HG03135 (cell line): ENCODE measurements around the gene PPP1R9A.

ENCODE experiments used
- ATAC-seq: cut with Tn5 transposase; IDR thresholded peaks from one replicate; pipeline ENCODE4 v1.9.1; 2021; ENCODE audit warnings: mild to moderate bottlenecking, moderate library complexity; ENCODE audit not compliant: unreplicated experiment

Gene PPP1R9A

GRCh38 chr7:95092324-95092723, 184.9 kb downstream of the PPP1R9A start:
- ATAC-seq = no peak

DNA sequence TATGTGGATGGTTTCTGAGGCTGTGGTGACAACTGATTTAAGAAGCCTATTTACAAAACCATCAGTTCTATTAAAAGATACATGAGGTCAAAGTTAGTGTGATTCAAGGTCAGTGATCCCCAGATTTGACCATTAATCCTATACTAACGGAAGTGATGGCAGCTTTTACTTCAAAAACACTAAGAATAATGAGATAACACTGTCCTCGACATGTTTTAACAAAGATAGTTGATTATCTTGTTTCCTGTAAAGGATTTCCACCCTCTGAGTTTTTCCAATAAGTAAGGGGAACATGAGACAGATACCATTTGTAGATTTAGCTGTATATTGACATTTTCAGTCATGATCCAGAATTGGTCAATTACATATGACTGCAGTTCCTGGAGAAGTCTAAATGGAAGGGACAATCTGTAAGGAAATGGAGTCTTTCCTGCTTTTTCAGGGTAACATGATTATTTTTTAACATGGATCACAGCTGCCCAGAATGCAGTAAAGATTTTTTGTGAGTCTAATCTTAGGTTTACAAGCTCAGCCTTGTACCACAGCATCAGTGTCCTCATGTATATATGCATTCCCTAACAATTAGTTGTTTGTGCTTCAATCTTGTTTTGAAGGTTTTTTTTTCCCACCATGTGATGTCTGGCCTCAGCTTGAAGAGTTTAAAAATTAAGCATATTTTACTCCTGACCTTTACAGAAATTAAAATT, 188.0 kb downstream of the PPP1R9A start:
- ATAC-seq = no peak

- no peak for ATAC-seq
Measured at GRCh38 chr7:95095966-95096540, 188.7 kb downstream of the PPP1R9A start.

DNA sequence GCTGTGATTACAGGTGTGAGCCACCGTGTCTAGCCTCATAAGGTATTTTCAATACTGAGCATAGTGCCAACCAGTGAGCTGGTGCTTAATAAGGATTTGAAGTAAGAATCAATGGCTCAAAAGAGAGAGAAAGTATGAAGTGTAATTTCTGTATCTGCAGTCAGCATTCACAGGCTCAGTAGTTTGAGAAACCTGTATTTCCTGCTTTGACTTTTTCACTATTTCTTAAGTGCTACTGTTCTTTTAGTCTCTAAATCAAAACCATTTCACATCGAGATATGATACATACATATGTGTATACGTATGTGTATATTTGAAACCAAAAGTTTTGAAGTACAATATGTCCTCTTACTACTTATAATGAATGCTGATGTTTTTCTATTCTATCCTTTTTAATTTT, 189.9 kb downstream of the PPP1R9A start:
- ATAC-seq = no peak

DNA sequence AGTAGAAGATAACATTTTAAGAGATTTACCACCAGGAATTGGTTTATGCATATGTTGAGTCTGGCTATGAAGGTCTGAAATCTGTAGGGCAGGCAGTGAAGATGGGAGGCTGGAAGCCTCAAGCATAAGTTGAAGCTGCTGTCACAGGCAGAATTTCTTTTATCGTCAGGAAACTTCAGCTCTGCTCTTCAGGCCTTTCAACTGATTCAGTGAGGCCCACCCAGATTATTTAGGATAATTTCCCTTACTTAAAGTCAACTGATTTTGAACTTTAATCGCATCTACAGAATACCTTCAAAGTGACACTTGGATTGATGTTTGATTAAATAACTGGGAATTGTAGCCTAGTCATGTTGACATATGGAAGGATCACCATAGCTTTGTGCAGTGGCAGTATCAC, 190.5 kb downstream of the PPP1R9A start:
- no peak for ATAC-seq

DNA sequence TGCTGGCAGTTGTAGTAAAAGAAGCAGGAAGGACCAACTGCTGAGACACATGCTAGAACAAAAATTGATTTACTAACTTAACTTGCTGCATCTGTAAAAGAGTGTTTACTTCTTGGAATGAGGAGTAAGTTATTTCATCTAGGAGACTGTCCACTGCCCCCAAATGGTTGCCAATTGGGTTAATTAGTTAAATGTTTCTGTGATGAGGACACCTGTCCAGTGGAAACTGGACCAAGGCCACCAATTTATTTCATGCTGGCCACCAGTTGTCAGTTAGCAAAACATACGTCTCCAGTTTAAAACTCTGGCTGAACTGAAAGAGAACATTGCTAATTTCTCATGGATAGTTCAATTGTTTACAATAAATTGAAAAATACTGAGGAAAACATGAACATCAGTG, 191.7 kb downstream of the PPP1R9A start:
- no peak for ATAC-seq

DNA sequence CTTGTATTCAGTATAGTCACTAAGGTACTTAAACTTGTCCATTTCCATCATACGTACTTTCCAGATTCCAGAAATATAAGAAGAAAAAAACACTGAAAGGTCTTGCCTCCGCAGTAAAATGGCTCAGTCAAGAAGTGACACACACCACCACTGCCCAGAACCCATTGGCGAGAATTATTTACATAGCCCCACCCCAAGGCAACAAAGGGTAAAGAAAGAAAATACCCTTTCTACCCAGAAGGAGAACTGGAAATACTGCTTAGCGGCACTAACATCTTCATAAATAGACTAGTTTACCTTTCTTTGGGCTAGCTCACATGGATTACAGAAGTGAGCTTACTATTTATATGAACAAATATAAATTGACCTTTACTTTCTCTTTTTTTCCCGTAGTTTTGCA, 194.0 kb downstream of the PPP1R9A start:
- no peak for ATAC-seq

- no peak for ATAC-seq
Measured at GRCh38 chr7:95102662-95103061, 195.3 kb downstream of the PPP1R9A start.

- no peak for ATAC-seq
Measured at GRCh38 chr7:95104739-95105138, 197.3 kb downstream of the PPP1R9A start.

DNA sequence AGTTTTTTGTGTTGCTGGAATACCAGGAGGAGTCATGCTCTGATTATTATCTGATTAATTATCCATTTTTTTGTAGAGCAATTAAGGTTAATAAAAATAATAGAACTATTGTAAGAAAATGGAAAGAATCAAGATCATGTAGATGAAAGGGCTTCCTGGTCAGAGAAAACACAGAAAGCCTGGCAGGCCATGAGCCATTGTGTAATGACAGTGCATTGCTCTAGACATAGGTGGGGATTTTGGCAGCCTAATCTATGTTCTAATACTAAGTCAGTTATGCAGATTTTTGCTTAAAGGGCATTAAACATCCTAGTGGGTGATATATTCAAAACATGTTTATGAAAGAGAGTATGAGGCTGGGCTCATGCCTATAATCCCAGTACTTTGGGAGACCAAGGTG, 198.2 kb downstream of the PPP1R9A start:
- ATAC-seq = no peak

GRCh38 chr7:95106401-95106800, 199.0 kb downstream of the PPP1R9A start:
- no peak for ATAC-seq

- ATAC-seq = no peak
Measured at GRCh38 chr7:95110707-95111106, 203.3 kb downstream of the PPP1R9A start.

DNA sequence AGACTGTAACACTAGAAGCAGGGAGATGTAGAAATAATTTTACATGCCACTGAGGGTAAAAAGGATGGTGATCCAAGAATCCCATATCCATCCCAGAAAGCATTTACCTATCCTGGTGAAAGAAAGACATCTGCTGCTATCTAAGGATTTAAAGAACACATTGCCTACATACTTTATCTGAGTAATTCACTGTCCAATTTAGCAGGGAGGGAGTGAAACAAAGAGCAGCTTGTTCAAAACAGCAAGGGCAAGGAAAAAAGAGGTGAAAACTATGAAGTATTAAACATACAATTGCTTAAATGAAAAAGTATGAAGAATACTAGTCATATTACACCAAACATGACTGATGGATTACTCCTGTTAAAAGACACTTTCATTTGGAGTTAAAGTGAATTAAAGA, 206.2 kb downstream of the PPP1R9A start:
- ATAC-seq = no peak

GRCh38 chr7:95126053-95126709, 218.8 kb downstream of the PPP1R9A start:
- no peak for ATAC-seq

DNA sequence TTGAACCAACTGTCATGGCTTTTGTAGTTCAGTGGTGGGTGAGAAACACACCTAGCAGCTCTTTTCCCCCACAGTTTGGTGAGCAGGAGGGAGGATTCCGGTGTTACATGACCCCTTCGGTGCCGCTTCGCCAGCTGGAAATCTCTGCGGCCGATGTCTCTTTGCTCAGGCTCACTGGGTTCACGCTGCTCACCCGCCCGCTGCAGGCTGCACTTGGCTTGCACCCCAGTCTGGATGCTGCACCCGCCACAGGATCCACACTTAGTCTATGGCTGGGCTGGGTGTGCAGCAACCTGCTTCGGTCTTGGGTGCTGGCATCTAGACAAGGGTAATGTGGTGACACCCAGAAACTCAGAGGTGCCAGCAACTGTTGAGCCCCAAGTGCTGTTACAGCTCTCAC, 225.1 kb downstream of the PPP1R9A start:
- no peak for ATAC-seq

DNA sequence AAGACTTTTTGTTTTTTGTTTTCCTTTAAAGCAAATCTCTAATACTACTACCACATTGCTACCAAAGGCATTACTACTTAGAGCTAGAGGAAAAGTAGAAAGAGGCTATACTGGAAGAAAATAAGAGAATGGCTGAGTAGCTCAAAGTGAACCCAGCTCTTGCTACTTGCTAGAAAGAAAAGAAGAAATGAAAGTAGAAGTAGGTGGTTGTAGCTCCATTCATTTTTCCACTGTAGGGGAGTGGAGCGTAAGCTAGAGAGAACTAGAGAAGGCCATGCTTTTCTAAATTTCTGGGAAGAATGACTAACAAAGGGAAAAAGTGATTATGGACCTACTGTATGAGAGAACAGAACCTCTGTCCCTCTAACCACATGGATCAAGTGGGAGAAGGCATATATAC, 232.5 kb downstream of the PPP1R9A start:
- no peak for ATAC-seq

GRCh38 chr7:95141755-95142154, 234.4 kb downstream of the PPP1R9A start:
- no peak for ATAC-seq

- ATAC-seq = no peak
Measured at GRCh38 chr7:95144256-95144655, 236.9 kb downstream of the PPP1R9A start.

GRCh38 chr7:95155965-95156364, 248.6 kb downstream of the PPP1R9A start:
- no peak for ATAC-seq

- no peak for ATAC-seq
Measured at GRCh38 chr7:95157381-95157780, 250.0 kb downstream of the PPP1R9A start.

GRCh38 chr7:95169678-95170077, 262.3 kb downstream of the PPP1R9A start:
- ATAC-seq = no peak

GRCh38 chr7:95172420-95172819, 265.0 kb downstream of the PPP1R9A start:
- no peak for ATAC-seq
